Parathyroid adenoma (tissue), 2 donors: ENCODE data around the gene KLRF2.

ENCODE experiments used
- H2AFZ ChIP-seq: fragments of 300-600 bp; sonication (generic); one replicate; pipeline ENCODE4 v1.7.0; 2017; ENCODE audit warnings: antibody characterized with exemption, mild to moderate bottlenecking
- H3K27ac ChIP-seq: fragments of 300-600 bp; sonication (generic); one replicate; pipeline ENCODE4 v1.7.0; 2017
- H3K27me3 ChIP-seq: fragments of 300-600 bp; sonication (generic); one replicate; pipeline ENCODE4 v1.7.0; 2017; ENCODE audit warnings: low read length; ENCODE audit not compliant: control insufficient read depth, insufficient read depth
- H3K36me3 ChIP-seq: fragments of 300-600 bp; sonication (generic); one replicate; pipeline ENCODE4 v1.7.0; 2017; ENCODE audit warnings: low read length; ENCODE audit not compliant: control insufficient read depth, insufficient read depth
- H3K4me1 ChIP-seq: fragments of 300-600 bp; sonication (generic); one replicate; pipeline ENCODE4 v1.7.0; 2017; ENCODE audit warnings: control low read depth
- H3K4me2 ChIP-seq: fragments of 300-600 bp; sonication (generic); one replicate; pipeline ENCODE4 v1.7.0; 2017; ENCODE audit warnings: low read length
- H3K4me3 ChIP-seq: fragments of 300-600 bp; sonication (generic); one replicate; pipeline ENCODE4 v1.7.0; 2017; ENCODE audit warnings: low read depth, low read length
- H3K79me2 ChIP-seq: fragments of 300-600 bp; sonication (generic); one replicate; pipeline ENCODE4 v1.7.0; 2017; ENCODE audit warnings: control low read depth
- H3K9ac ChIP-seq: fragments of 300-600 bp; sonication (generic); one replicate; pipeline ENCODE4 v1.7.0; 2017; ENCODE audit warnings: mild to moderate bottlenecking
- H3K9me3 ChIP-seq: fragments of 300-600 bp; sonication (generic); one replicate; pipeline ENCODE4 v1.7.0; 2017; ENCODE audit warnings: low read length; ENCODE audit not compliant: control insufficient read depth
- TF ChIP-seq, protein P1 (sequence below): fragments of 300-600 bp; sonication (generic); IDR thresholded peaks from one replicate; pipeline ENCODE4 v1.7.0; 2017; ENCODE audit warnings: antibody characterized with exemption, mild to moderate bottlenecking
- donor health status: primary hyperparathyroidism.

Gene KLRF2

DNA sequence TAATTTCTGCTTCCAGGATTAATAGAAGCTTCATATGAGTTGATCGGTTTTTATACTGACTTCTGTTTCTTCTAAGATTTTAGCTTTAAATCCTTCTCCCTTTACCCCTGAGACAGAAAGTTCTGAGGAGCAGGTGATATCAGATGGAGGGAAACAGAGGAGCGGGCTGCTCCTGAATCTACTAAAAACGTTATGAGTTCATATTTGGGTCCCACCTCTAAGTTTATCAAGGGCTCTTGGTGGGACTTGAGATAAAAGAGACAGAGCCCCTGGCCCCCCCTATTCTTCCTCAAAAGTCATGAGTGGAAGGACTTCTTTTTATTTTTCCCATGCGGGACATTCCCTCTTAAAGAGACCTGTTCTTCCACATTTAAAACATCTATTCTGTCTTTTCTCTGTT, 27.1 kb downstream of the KLRF2 start:
- TF ChIP-seq, protein P1, sequence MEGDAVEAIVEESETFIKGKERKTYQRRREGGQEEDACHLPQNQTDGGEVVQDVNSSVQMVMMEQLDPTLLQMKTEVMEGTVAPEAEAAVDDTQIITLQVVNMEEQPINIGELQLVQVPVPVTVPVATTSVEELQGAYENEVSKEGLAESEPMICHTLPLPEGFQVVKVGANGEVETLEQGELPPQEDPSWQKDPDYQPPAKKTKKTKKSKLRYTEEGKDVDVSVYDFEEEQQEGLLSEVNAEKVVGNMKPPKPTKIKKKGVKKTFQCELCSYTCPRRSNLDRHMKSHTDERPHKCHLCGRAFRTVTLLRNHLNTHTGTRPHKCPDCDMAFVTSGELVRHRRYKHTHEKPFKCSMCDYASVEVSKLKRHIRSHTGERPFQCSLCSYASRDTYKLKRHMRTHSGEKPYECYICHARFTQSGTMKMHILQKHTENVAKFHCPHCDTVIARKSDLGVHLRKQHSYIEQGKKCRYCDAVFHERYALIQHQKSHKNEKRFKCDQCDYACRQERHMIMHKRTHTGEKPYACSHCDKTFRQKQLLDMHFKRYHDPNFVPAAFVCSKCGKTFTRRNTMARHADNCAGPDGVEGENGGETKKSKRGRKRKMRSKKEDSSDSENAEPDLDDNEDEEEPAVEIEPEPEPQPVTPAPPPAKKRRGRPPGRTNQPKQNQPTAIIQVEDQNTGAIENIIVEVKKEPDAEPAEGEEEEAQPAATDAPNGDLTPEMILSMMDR = no peak
- H3K4me3 ChIP-seq = no peak overlapping the region
- no peaks in the 10 kb centered on the region for H3K36me3 ChIP-seq

DNA sequence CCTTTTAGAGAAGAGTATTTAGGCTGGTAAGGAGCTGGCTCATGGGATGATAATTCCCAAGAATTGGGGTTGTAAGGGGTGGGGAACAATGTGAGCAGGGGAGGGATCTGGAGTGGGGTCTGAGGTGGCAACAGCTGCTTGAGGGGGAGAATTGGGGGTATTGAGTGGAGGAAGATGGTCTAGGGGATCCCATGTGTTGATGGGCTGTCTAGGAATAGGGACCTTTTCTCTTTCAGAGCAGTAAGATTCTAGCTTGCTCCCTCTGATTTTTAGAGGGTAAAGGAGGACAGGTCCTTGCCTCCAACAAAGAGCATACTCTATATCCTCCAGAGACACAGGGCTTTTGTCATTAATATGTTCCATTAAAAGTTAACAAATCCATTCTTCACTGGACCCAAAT, 28.4 kb downstream of the KLRF2 start:
- Histone ChIP-seq H3K27me3 (no peaks in the 10 kb centered on the region), H2AFZ (no peak overlapping the region), H3K9ac (no peak overlapping the region), H3K36me3 (no peaks in the 10 kb centered on the region), H3K27ac (no peak overlapping the region), H3K4me1 (no peaks in the 10 kb centered on the region), H3K79me2 (no peaks in the 10 kb centered on the region), H3K9me3 (no peaks in the 10 kb centered on the region), H3K4me2 (no peak overlapping the region), H3K4me3 (no peak overlapping the region)
- TF ChIP-seq, protein P1 = no peak

More for the DNA sequence above, 27.1 kb downstream of the KLRF2 start:
- Histone ChIP-seq H3K4me1 (no peaks in the 10 kb centered on the region), H3K27me3 (no peaks in the 10 kb centered on the region), H3K27ac (no peak overlapping the region), H3K9ac (no peak overlapping the region), H2AFZ (no peak overlapping the region), H3K79me2 (no peaks in the 10 kb centered on the region), H3K4me2 (no peak overlapping the region), H3K9me3 (no peaks in the 10 kb centered on the region)

DNA sequence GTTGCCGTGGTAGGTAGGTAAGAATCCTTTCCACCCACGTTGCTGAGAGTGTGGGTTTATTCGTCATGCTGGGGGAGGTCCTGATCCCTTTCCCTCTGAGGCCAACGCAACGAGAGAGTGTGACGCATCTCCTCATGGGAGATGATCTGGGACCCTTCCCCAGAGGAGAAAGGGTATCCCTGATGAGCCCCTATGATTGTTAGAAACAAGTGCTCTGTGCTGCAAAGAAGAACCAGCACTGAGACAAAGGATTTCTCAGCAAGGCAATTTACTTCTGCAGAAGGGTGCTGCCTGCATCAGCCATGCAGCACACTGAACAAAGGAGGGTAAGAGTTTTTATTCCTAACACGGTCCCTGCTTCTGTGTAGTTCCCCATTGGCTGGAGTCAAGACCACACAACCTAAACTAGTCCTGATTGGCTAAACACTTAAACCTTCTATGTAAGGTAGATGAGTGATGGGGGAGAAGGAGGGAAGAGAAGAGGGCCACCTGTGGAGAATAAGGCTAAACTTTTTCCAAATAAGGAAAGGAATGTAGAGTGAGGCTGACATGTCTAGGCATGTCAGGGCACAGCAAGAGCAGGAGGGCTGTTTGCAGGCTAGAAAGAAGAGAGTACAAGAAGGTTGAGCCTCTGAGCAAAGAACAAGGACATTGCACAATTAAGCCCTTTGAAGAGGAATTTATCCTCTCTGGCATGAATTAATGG, 29.6 kb downstream of the KLRF2 start:
- Histone ChIP-seq H3K4me2 (no peak overlapping the region), H3K79me2 (no peaks in the 10 kb centered on the region), H3K4me3 (no peak overlapping the region), H3K9ac (no peak overlapping the region), H2AFZ (no peak overlapping the region), H3K27ac (no peak overlapping the region), H3K9me3 (no peaks in the 10 kb centered on the region), H3K4me1 (no peaks in the 10 kb centered on the region), H3K27me3 (no peaks in the 10 kb centered on the region), H3K36me3 (no peaks in the 10 kb centered on the region)
- TF ChIP-seq, protein P1 = no peak

DNA sequence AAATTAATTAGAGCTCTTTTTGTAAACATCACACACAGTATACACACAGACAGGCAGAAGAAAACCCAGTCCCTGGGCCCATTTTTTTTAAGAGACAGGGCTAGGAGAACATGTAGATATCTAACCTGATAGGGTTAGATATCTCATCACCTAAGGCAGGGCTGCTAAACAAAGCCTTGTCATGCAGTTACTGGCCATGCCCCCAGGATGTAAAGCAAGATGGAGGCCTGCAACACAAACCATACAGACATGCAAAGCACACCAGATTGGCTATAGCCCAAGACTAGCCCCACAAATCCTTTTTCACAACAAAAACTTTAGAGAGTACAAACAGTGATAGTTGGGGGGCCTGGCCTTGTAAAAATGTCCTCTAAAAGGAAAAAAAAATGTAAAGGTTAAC, 30.4 kb downstream of the KLRF2 start:
- TF ChIP-seq, protein P1 = no peak
- no peak overlapping the region for H3K27ac ChIP-seq
- no peak overlapping the region for H2AFZ ChIP-seq
- H3K4me3 ChIP-seq = no peak overlapping the region
- H3K4me2 ChIP-seq = no peak overlapping the region
- H3K79me2 ChIP-seq = no peaks in the 10 kb centered on the region
- H3K4me1 ChIP-seq = no peaks in the 10 kb centered on the region
- no peak overlapping the region for H3K9ac ChIP-seq
- no peaks in the 10 kb centered on the region for H3K9me3 ChIP-seq
- no peaks in the 10 kb centered on the region for H3K27me3 ChIP-seq
- H3K36me3 ChIP-seq = no peaks in the 10 kb centered on the region

DNA sequence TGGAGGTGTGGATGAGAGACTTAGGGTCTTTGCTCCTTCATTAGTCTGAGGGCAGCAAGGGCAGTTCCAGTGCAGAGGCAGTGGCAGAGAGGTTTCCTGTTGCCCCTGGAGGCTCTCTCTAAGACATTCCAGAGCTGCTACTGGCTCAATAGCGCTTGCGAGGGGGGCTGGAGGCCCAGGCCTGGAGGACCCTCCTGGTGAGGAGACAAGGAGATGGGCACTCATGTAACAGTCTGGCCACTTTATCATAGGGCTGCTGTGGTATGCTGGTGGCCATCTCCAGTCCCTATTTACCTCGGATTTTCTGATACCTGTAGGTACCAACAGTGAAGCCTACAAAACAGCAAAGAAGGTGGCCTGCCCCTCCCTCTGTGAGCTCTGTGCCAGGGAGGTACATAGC, 38.2 kb downstream of the KLRF2 start:
- TF ChIP-seq, protein P1 = no peak
- Histone ChIP-seq H2AFZ (no peak overlapping the region), H3K4me3 (no peak overlapping the region), H3K9ac (no peak overlapping the region), H3K4me2 (no peak overlapping the region), H3K27ac (no peak overlapping the region), H3K27me3 (no peaks in the 10 kb centered on the region), H3K9me3 (no peaks in the 10 kb centered on the region), H3K36me3 (no peaks in the 10 kb centered on the region), H3K4me1 (no peaks in the 10 kb centered on the region), H3K79me2 (no peaks in the 10 kb centered on the region)
